ENCODE results near the gene NINJ1.

- TF ChIP-seq CTCF (conservative IDR thresholded peaks at IDR 0.05 in 1 of 2, IDR thresholded peaks at IDR 0.05 in 1 of 2; ENCODE audit: low read depth in 1 of 2, low read length in 2 of 2) (no peak), EZH2 (IDR thresholded peaks at IDR 0.05; ENCODE audit: low read length, missing control alignments) (no peak)
These were observed 43.0 kb downstream of the NINJ1 start for GRCh38 chr9:93091056-93091452.
